ENCODE results near the gene FNDC3B.

Gene FNDC3B

DNA sequence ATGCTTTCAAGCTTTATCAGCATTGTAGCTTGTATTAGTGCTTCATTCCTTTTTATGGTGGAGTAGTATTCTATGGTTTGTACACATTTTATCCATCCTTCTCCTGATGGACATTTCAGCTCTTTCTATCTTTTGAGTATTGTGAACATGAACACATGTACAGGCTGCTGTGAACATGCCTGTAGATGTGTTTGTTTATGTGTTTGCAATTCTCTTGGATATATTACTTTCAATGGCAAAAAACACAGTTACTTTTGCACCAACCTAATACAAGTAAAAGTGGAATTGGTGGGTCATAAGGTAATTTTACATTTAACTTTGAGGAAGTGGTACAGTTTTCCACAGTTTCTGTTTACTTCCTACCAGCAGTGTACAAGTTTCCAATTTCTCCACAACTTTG, 180.4 kb downstream of the FNDC3B start:
- no peaks in the 10 kb centered on the region for H4K20me1 ChIP-seq (ENCODE audit: insufficient read depth, low read length, poor library complexity, severe bottlenecking)
- no peak overlapping the region for H2AFZ ChIP-seq (ENCODE audit: low read length)
- no peaks in the 10 kb centered on the region for H3K36me3 ChIP-seq (ENCODE audit: insufficient read depth, low read length)
- H3K4me1 ChIP-seq (ENCODE audit: insufficient read depth, low read length, poor library complexity, severe bottlenecking): no peaks in the 10 kb centered on the region
- no peak overlapping the region for H3K4me3 ChIP-seq (ENCODE audit: low read length, poor library complexity, severe bottlenecking)
- H3K79me2 ChIP-seq (ENCODE audit: insufficient read depth, low read length): no peaks in the 10 kb centered on the region
- no peaks in the 10 kb centered on the region for H3K9me3 ChIP-seq (ENCODE audit: insufficient read depth, low read depth, low read length)
- no peaks in the 10 kb centered on the region for H3F3A ChIP-seq (ENCODE audit: low read depth)
- H3K4me2 ChIP-seq (ENCODE audit: low read depth, low read length, poor library complexity, severe bottlenecking): no peak overlapping the region
- no peak for TF ChIP-seq CTCF (conservative IDR thresholded peaks at IDR 0.05; ENCODE audit: low read length)
- no peak for TF ChIP-seq EZH2phosphoT487 (IDR thresholded peaks at IDR 0.05; ENCODE audit: borderline replicate concordance)
- H3K9me2 ChIP-seq (replicated peaks; ENCODE audit: low read depth, low read length): no peaks in the 10 kb centered on the region
- H3K27me3 ChIP-seq (ENCODE audit: insufficient read depth, low read length, poor library complexity, severe bottlenecking): no peaks in the 10 kb centered on the region
- H3K9ac ChIP-seq (ENCODE audit: low read depth, low read length, poor library complexity, severe bottlenecking): no peak overlapping the region

- no peaks in the 10 kb centered on the region for H3F3A ChIP-seq (ENCODE audit: low read depth)
- H3K9me3 ChIP-seq (ENCODE audit: insufficient read depth, low read depth, low read length): no peaks in the 10 kb centered on the region
- TF ChIP-seq EZH2phosphoT487 (IDR thresholded peaks at IDR 0.05; ENCODE audit: borderline replicate concordance): no peak
- TF ChIP-seq CTCF (conservative IDR thresholded peaks at IDR 0.05; ENCODE audit: low read length): no peak
- H3K79me2 ChIP-seq (ENCODE audit: insufficient read depth, low read length): no peaks in the 10 kb centered on the region
- no peak overlapping the region for H3K4me2 ChIP-seq (ENCODE audit: low read depth, low read length, poor library complexity, severe bottlenecking)
- H2AFZ ChIP-seq (ENCODE audit: low read length): no peak overlapping the region
- no peaks in the 10 kb centered on the region for H3K9me2 ChIP-seq (replicated peaks; ENCODE audit: low read depth, low read length)
- no peaks in the 10 kb centered on the region for H4K20me1 ChIP-seq (ENCODE audit: insufficient read depth, low read length, poor library complexity, severe bottlenecking)
- no peaks in the 10 kb centered on the region for H3K36me3 ChIP-seq (ENCODE audit: insufficient read depth, low read length)
- H3K4me3 ChIP-seq (ENCODE audit: low read length, poor library complexity, severe bottlenecking): no peak overlapping the region
- H3K27me3 ChIP-seq (ENCODE audit: insufficient read depth, low read length, poor library complexity, severe bottlenecking): no peaks in the 10 kb centered on the region
- H3K9ac ChIP-seq (ENCODE audit: low read depth, low read length, poor library complexity, severe bottlenecking): no peak overlapping the region
- no peaks in the 10 kb centered on the region for H3K4me1 ChIP-seq (ENCODE audit: insufficient read depth, low read length, poor library complexity, severe bottlenecking)
Measured at GRCh38 chr3:172221547-172221946, 182.2 kb downstream of the FNDC3B start.

- TF ChIP-seq CTCF (conservative IDR thresholded peaks at IDR 0.05; ENCODE audit: low read length) (no peak), EZH2phosphoT487 (IDR thresholded peaks at IDR 0.05; ENCODE audit: borderline replicate concordance) (no peak)
- Histone ChIP-seq H3K79me2 (ENCODE audit: insufficient read depth, low read length) (no peaks in the 10 kb centered on the region), H3K4me1 (ENCODE audit: insufficient read depth, low read length, poor library complexity, severe bottlenecking) (no peaks in the 10 kb centered on the region), H3F3A (ENCODE audit: low read depth) (no peaks in the 10 kb centered on the region), H3K9ac (ENCODE audit: low read depth, low read length, poor library complexity, severe bottlenecking) (no peak overlapping the region), H3K36me3 (ENCODE audit: insufficient read depth, low read length) (peaks cover 8% of the 10 kb centered on the region; the same call in 1 of the 2 replicates), H3K9me3 (ENCODE audit: insufficient read depth, low read depth, low read length) (no peaks in the 10 kb centered on the region), H2AFZ (ENCODE audit: low read length) (no peak overlapping the region), H3K4me3 (ENCODE audit: low read length, poor library complexity, severe bottlenecking) (no peak overlapping the region), H3K4me2 (ENCODE audit: low read depth, low read length, poor library complexity, severe bottlenecking) (no peak overlapping the region), H4K20me1 (ENCODE audit: insufficient read depth, low read length, poor library complexity, severe bottlenecking) (no peaks in the 10 kb centered on the region), H3K27me3 (ENCODE audit: insufficient read depth, low read length, poor library complexity, severe bottlenecking) (no peaks in the 10 kb centered on the region), H3K9me2 (replicated peaks; ENCODE audit: low read depth, low read length) (no peaks in the 10 kb centered on the region)
Measured at GRCh38 chr3:172222478-172223071, 183.2 kb downstream of the FNDC3B start.

Data from Loucy (cell line).